ENCODE results near the gene ZPBP2. TPM values are rescaled to one million over a fixed set of nuclear protein-coding genes. Genes with fewer than 3 reads are reported as not detected.
"Not testable (repeated sequence)": the region's sequence is repeated elsewhere in the genome, so short reads cannot be mapped to it uniquely, and the experiment has no call there.

ZPBP2 gene
- total RNA-seq, 1 donor from 2014 or later, result not detected

DNA sequence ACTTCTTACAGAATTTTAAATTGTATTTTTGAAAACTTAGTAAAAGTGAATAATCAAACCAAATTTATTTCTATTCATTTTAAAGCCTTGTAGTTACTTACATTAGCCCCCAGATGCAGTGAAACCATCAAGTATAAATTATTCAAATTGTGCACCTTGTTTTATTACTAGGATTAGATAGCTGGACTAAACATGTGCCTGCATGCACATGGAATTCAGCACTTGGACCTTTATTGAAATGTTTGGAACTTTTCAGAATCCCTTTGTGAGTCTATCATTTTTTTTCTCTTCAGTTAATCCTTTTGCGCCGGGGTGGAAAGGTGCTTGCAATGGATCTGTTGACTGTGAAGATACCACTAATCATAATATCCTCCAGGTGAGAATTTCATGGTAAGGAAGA is 4.7 kb downstream of the ZPBP2 start:
- no peak for DNase-seq (ENCODE audit: extremely low spot score, unreplicated experiment)

DNA sequence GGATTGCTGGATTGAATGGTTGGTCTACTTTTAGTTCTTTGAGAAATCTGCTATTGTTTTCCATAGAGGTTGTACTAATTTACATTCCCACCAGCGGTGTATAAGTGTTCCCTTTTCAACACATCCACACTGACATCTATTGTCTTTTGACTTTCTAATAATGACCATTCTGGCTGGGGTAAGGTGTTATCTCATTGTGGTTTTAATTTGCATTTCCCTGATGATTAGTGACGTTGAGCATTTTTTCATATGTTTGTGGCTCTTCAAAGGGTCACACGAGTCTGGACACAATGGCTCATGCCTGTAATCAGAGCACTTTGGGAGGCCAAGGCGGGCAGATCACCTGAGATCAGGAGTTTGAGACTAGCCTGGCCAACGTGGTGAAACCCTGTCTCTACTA is 18.1 kb downstream of the ZPBP2 start:
- H3K4me3 Mint-ChIP-seq; H3K36me3 Mint-ChIP-seq; H3K4me1 Mint-ChIP-seq (ENCODE audit: unreplicated experiment); DNase-seq (ENCODE audit: extremely low spot score, unreplicated experiment); H3K9me3 Mint-ChIP-seq; H3K27ac Mint-ChIP-seq: not testable (repeated sequence)
- H3K27me3 Mint-ChIP-seq, result peaks cover 37% of the 10 kb centered on the region

More for the DNA sequence above, 4.7 kb downstream of the ZPBP2 start:
- H3K27ac Mint-ChIP-seq, result no peak overlapping the region
- no peak for TF ChIP-seq CTCF (conservative IDR thresholded peaks at IDR 0.05)
- H3K4me1 Mint-ChIP-seq (ENCODE audit: unreplicated experiment), result no peaks in the 10 kb centered on the region
- H3K36me3 Mint-ChIP-seq, result no peaks in the 10 kb centered on the region
- peaks cover 24% of the 10 kb centered on the region for H3K27me3 Mint-ChIP-seq
- H3K4me3 Mint-ChIP-seq, result no peak overlapping the region
- H3K9me3 Mint-ChIP-seq, result no peaks in the 10 kb centered on the region

GRCh38 chr17:39887078-39887477 is 19.1 kb downstream of the ZPBP2 start:
- Mint-ChIP-seq H3K27ac (no peak overlapping the region), H3K27me3 (peaks cover 38% of the 10 kb centered on the region), H3K4me3 (no peak overlapping the region), H3K9me3 (no peaks in the 10 kb centered on the region), H3K36me3 (no peaks in the 10 kb centered on the region), H3K4me1 (ENCODE audit: unreplicated experiment) (no peaks in the 10 kb centered on the region)
- TF ChIP-seq CTCF (conservative IDR thresholded peaks at IDR 0.05), result no peak
- DNase-seq (ENCODE audit: extremely low spot score, unreplicated experiment), result no peak

DNA sequence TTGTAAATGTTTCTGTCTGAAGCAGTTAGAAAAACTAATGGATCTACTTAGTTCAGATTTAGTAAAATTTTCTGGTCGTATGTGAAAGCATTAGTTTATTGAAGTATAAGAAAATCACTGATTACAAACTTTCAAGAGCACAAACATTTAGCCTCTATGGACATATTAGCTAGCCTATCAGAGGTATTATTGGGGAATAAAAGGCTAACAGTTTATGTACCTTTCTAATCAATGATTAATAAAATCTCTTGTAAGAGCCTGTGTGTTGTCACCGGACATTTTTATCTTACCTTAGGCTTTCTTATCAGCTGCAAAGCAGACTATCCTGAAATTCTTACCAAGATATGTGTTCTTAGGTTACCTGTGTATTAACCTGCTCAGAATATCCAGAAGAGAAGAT is 21.2 kb downstream of the ZPBP2 start:
- no peak for DNase-seq (ENCODE audit: extremely low spot score, unreplicated experiment)
- no peaks in the 10 kb centered on the region for H3K36me3 Mint-ChIP-seq
- no peak overlapping the region for H3K27ac Mint-ChIP-seq
- no peaks in the 10 kb centered on the region for H3K9me3 Mint-ChIP-seq
- H3K4me1 Mint-ChIP-seq (ENCODE audit: unreplicated experiment), result no peaks in the 10 kb centered on the region
- H3K27me3 Mint-ChIP-seq, result peaks cover 44% of the 10 kb centered on the region
- no peak for TF ChIP-seq CTCF (conservative IDR thresholded peaks at IDR 0.05)
- H3K4me3 Mint-ChIP-seq, result no peak overlapping the region

DNA sequence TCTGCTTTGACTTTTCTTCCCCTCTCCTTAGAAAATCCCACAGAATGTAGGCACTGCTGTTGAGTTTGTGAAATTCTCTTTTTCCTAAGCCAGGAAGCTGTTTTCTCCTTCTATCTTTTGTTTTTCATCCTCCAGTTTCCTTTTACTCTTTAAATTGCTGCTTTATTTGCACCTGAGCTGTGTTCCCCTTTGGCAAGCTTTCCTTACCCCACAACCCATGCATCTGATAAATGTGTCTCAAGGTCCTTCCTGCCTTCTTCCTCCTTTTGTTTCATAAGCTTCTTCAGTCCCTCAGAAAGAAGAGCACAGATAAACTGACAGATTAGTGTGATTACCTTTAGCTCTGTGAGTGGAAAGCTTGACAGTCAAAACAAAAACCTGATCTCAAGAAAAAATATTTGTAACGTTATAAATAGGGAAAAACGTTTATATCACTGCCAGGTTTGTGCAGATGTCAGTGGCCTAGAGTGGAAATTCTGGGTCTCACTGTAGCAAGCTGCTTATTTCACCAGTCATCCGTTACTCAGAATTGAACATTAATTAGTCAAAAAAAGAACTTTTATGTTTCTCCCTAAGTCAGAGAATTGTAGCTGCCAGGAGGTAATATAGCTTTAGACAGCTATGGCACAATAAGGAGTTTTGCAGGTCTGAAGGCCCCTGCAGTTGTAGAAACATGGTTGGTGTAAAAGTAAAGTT is 26.8 kb downstream of the ZPBP2 start:
- no peak overlapping the region for H3K4me3 Mint-ChIP-seq
- peaks cover 6% of the 10 kb centered on the region for H3K9me3 Mint-ChIP-seq
- peaks cover 20% of the 10 kb centered on the region for H3K27me3 Mint-ChIP-seq
- no peak for DNase-seq (ENCODE audit: extremely low spot score, unreplicated experiment)
- no peaks in the 10 kb centered on the region for H3K4me1 Mint-ChIP-seq (ENCODE audit: unreplicated experiment)
- no peak overlapping the region for H3K27ac Mint-ChIP-seq
- H3K36me3 Mint-ChIP-seq, result peaks cover 4% of the 10 kb centered on the region
- no peak for TF ChIP-seq CTCF (conservative IDR thresholded peaks at IDR 0.05)

GRCh38 chr17:39898088-39898487 is 30.1 kb downstream of the ZPBP2 start:
- DNase-seq (ENCODE audit: extremely low spot score, unreplicated experiment), result no peak
- Mint-ChIP-seq H3K27ac (no peak overlapping the region), H3K4me1 (ENCODE audit: unreplicated experiment) (no peaks in the 10 kb centered on the region), H3K27me3 (peaks cover 4% of the 10 kb centered on the region), H3K9me3 (peaks cover 6% of the 10 kb centered on the region), H3K36me3 (peaks cover 4% of the 10 kb centered on the region), H3K4me3 (no peak overlapping the region)
- TF ChIP-seq CTCF (conservative IDR thresholded peaks at IDR 0.05), result no peak
